ENCODE data around the gene IRF8. TPM values are rescaled to one million over a fixed set of nuclear protein-coding genes. Genes with fewer than 3 reads are reported as not detected.

Gene IRF8
- total RNA-seq, 1 experiment from 2014 or later = 0.28 TPM

DNA sequence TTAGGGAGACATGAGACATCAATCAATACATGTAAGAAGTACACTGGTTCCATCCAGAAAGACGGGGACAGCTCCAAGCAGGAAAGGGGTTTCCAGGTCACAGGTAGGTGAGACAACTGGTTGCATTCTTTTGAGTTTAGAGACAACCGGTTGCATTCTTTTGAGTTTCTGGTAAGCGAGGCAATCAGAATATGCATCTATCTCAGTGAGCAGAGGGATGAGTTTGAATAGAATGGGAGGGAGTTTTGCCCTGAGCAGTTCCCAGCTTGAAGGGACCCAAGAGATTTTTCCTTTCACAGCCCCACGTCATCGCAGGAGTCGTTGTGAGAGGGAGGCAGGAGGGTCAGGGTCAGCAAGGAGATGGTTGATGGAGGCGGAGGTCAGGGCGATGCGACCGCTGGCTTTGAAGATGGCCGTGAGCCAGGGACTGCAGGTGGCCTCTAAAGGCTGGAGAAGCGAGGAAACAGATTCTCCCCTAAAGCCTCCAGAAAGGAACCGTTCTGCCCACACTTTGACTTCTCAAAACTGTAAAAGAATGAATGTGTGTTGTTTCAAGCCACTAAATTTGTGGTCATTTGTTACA lies 36.5 kb downstream of the IRF8 start:
- TF ChIP-seq, protein P1, sequence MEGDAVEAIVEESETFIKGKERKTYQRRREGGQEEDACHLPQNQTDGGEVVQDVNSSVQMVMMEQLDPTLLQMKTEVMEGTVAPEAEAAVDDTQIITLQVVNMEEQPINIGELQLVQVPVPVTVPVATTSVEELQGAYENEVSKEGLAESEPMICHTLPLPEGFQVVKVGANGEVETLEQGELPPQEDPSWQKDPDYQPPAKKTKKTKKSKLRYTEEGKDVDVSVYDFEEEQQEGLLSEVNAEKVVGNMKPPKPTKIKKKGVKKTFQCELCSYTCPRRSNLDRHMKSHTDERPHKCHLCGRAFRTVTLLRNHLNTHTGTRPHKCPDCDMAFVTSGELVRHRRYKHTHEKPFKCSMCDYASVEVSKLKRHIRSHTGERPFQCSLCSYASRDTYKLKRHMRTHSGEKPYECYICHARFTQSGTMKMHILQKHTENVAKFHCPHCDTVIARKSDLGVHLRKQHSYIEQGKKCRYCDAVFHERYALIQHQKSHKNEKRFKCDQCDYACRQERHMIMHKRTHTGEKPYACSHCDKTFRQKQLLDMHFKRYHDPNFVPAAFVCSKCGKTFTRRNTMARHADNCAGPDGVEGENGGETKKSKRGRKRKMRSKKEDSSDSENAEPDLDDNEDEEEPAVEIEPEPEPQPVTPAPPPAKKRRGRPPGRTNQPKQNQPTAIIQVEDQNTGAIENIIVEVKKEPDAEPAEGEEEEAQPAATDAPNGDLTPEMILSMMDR (conservative IDR thresholded peaks at IDR 0.05) = no peak
- no peak overlapping the region for H2BK120ac ChIP-seq (ENCODE audit: low read depth, low read length, poor library complexity, severe bottlenecking)
- Mint-ChIP-seq H3K4me1 (peaks cover 5% of the 10 kb centered on the region in 2 experiments; a peak in 3 of 4 replicates), H3K4me3 (no peak overlapping the region), H3K27ac (no peak overlapping the region), H3K9me3 (peaks cover 4 to 5% of the 10 kb centered on the region in 2 experiments; a peak in 2 of 5 replicates), H3K36me3 (ENCODE audit: insufficient read depth in 1 of 3, low read depth in 3 of 3) (no peaks in the 10 kb centered on the region), H3K27me3 (ENCODE audit: low read depth) (peaks cover 42% of the 10 kb centered on the region)
- no peaks in the 10 kb centered on the region for H3K4me1 ChIP-seq (ENCODE audit: insufficient read depth, low read length)
- no peak for DNase-seq
- no peak overlapping the region for H3K56ac ChIP-seq (ENCODE audit: insufficient read length, low read depth, low read length)
- no peak overlapping the region for H3K23ac ChIP-seq (ENCODE audit: insufficient read length, low read depth, low read length)
- no peak overlapping the region for H3K14ac ChIP-seq (ENCODE audit: insufficient read depth, low read length)
- H3K4ac ChIP-seq (ENCODE audit: low read depth, low read length) = no peak overlapping the region
- H4K91ac ChIP-seq (ENCODE audit: insufficient read length, low read depth, low read length) = no peak overlapping the region
- H4K5ac ChIP-seq (ENCODE audit: insufficient read length, low read depth, low read length) = no peak overlapping the region
- H3K9ac ChIP-seq (ENCODE audit: extremely low read depth, insufficient read length, low read length) = no peak overlapping the region
- no peaks in the 10 kb centered on the region; the same call in 1 of the 2 replicates for H3K27me3 ChIP-seq (ENCODE audit: insufficient read depth, low read length)
- H2BK20ac ChIP-seq (ENCODE audit: low read depth, low read length, poor library complexity, severe bottlenecking) = no peak overlapping the region
- no peak overlapping the region for H2BK12ac ChIP-seq (ENCODE audit: insufficient read length, low read depth, low read length)
- H4K8ac ChIP-seq (replicated peaks; ENCODE audit: insufficient read length, low read depth, low read length) = no peak overlapping the region
- no peak overlapping the region for H3K27ac ChIP-seq (ENCODE audit: insufficient read length, low read depth, low read length)
- H3K23me2 ChIP-seq (ENCODE audit: insufficient read length, low read depth, low read length, poor library complexity, severe bottlenecking) = no peaks in the 10 kb centered on the region
- H3K79me2 ChIP-seq (ENCODE audit: insufficient read depth, low read length) = no peaks in the 10 kb centered on the region
- H3K18ac ChIP-seq (ENCODE audit: insufficient read length, low read depth, low read length) = no peak overlapping the region
- H2BK15ac ChIP-seq (ENCODE audit: low read depth, low read length) = no peak overlapping the region
- H3T11ph ChIP-seq (ENCODE audit: low read length) = no peak overlapping the region
- no peaks in the 10 kb centered on the region for H3K9me3 ChIP-seq (ENCODE audit: control insufficient read depth, low read depth, low read length)
- H4K20me1 ChIP-seq (ENCODE audit: control insufficient read depth, insufficient read depth, insufficient read length) = no peaks in the 10 kb centered on the region
- H2AK5ac ChIP-seq (ENCODE audit: insufficient read length, low read length) = no peak overlapping the region
- H3K4me2 ChIP-seq (ENCODE audit: insufficient read depth, insufficient read length, low read length) = no peak overlapping the region
- no peak overlapping the region for H2AFZ ChIP-seq (ENCODE audit: low read length)
- WGBS (ENCODE audit: extremely low coverage, insufficient read length, low lambda C conversion rate) = no CpG with 5 or more reads among the region's 13 CpGs
- no peaks in the 10 kb centered on the region for H3K79me1 ChIP-seq (ENCODE audit: insufficient read depth, low read depth, low read length, poor library complexity, severe bottlenecking)
- no peak overlapping the region for H2BK5ac ChIP-seq (ENCODE audit: insufficient read length, low read length)

Data from H9 (cell line).